Endodermal cell (in vitro differentiated cells): ENCODE measurements around the gene GALNT18. TPM values are rescaled to one million over a fixed set of nuclear protein-coding genes. Genes with fewer than 3 reads are reported as not detected.

Experiments used
- DNase-seq: peaks from one replicate; pipeline ENCODE4 v3.0.0-alpha.2; 2017
- H3K27ac ChIP-seq: 2 replicates; pipeline ENCODE4 v1.5.1; 2013; ENCODE audit warnings: mild to moderate bottlenecking, low read depth, low read length, moderate library complexity
- H3K27me3 ChIP-seq: 2 replicates; pipeline ENCODE4 v1.6.1; 2013; ENCODE audit warnings: mild to moderate bottlenecking, low read length, moderate library complexity; ENCODE audit not compliant: insufficient read depth, control insufficient read depth, poor library complexity, severe bottlenecking
- H3K36me3 ChIP-seq: 2 replicates; pipeline ENCODE4 v1.7.0; 2013; ENCODE audit warnings: mild to moderate bottlenecking, low read length, moderate library complexity; ENCODE audit not compliant: control insufficient read depth, insufficient read depth
- H3K4me1 ChIP-seq: one replicate; pipeline ENCODE4 v1.7.0; 2013; ENCODE audit warnings: low read length; ENCODE audit not compliant: control insufficient read depth, insufficient read depth
- H3K4me3 ChIP-seq: 2 replicates; pipeline ENCODE4 v1.5.1; 2013; ENCODE audit warnings: mild to moderate bottlenecking, low read length, moderate library complexity
- H3K9ac ChIP-seq: 2 replicates; pipeline ENCODE4 v1.6.1; 2013; ENCODE audit warnings: mild to moderate bottlenecking, low read length, moderate library complexity; ENCODE audit not compliant: poor library complexity, severe bottlenecking; ENCODE audit errors: extremely low read depth
- H3K9me3 ChIP-seq: 2 replicates; pipeline ENCODE4 v1.6.1; 2013; ENCODE audit warnings: mild to moderate bottlenecking, low read length, moderate library complexity; ENCODE audit not compliant: control insufficient read depth
- H3K27ac Mint-ChIP-seq: 2 replicates; pipeline ENCODE4 v1.8.0; 2020; ENCODE audit warnings: mixed read lengths
- H3K27me3 Mint-ChIP-seq: 2 replicates; pipeline ENCODE4 v1.8.0; 2021; ENCODE audit warnings: mild to moderate bottlenecking, mixed read lengths; ENCODE audit not compliant: insufficient read depth
- H3K36me3 Mint-ChIP-seq: 2 replicates; pipeline ENCODE4 v1.8.0; 2020; ENCODE audit warnings: low read depth, mixed read lengths
- H3K4me1 Mint-ChIP-seq: 2 replicates; pipeline ENCODE4 v1.8.0; 2020; ENCODE audit warnings: mixed read lengths
- H3K4me3 Mint-ChIP-seq: 2 replicates; pipeline ENCODE4 v1.8.0; 2020; ENCODE audit warnings: mild to moderate bottlenecking, moderate library complexity, mixed read lengths
- H3K9me3 Mint-ChIP-seq: 2 replicates; pipeline ENCODE4 v1.8.0; 2020; ENCODE audit warnings: mild to moderate bottlenecking, mixed read lengths
- CTCF ChIP-seq: fragments of 200-600 bp; sonication (generic); conservative IDR thresholded peaks from 2 replicates; pipeline ENCODE4 v1.5.0; 2021; ENCODE audit warnings: antibody characterized with exemption, mild to moderate bottlenecking
- WGBS, 2 experiments: methylation state at CpG; one replicate each; pipeline versions ENCODE4 v1.1.5 to v1.1.7; 2013; ENCODE audit warnings: missing lambda C conversion rate in 2 of 2, mixed read lengths in 1 of 2; ENCODE audit not compliant: insufficient coverage in 1 of 2, insufficient read length in 1 of 2; 5-methylcytosine and 5-hydroxymethylcytosine counted together
- total RNA-seq, 2 donors: library from RNA; stranded (reverse); fragmentation: NEBNext Ultra II Directional in 1 of 2; extraction: Animal tissue kit (Norgen Biotek cat#: 25700) in 1 of 2; gene quantifications; 2 replicates in 1 of 2; 3 replicates in 1 of 2; pipeline ENCODE4 v1.2.1, GENCODE V29; 2021

Gene GALNT18
- total RNA-seq, 2 donors from 2014 or later: 5.1 to 9.9 TPM

- Mint-ChIP-seq H3K27me3 (peaks cover 4% of the 10 kb centered on the region), H3K36me3 (no peaks in the 10 kb centered on the region), H3K27ac (no peak overlapping the region), H3K4me1 (peaks cover 34% of the 10 kb centered on the region), H3K9me3 (no peaks in the 10 kb centered on the region), H3K4me3 (no peak overlapping the region)
- DNase-seq: peak; percentile 23
- Histone ChIP-seq H3K9ac (no peak overlapping the region), H3K9me3 (no peaks in the 10 kb centered on the region), H3K27ac (no peak overlapping the region), H3K27me3 (no peaks in the 10 kb centered on the region), H3K36me3 (no peaks in the 10 kb centered on the region), H3K4me3 (no peak overlapping the region), H3K4me1 (peaks cover 6% of the 10 kb centered on the region)
- TF ChIP-seq CTCF: no peak
- 91 to 93% methylated on average over 2 to 7 of the region's 7 CpGs for WGBS, 2 experiments
Observed at GRCh38 chr11:11586465-11586864, 35.3 kb downstream of the GALNT18 start.

- Histone ChIP-seq H3K27me3 (no peaks in the 10 kb centered on the region), H3K9ac (no peak overlapping the region), H3K4me1 (peaks cover 5% of the 10 kb centered on the region), H3K36me3 (no peaks in the 10 kb centered on the region), H3K4me3 (no peak overlapping the region), H3K27ac (no peak overlapping the region), H3K9me3 (no peaks in the 10 kb centered on the region)
- no peak for DNase-seq
- Mint-ChIP-seq H3K4me3 (no peak overlapping the region), H3K9me3 (no peaks in the 10 kb centered on the region), H3K4me1 (peaks cover 27% of the 10 kb centered on the region), H3K27ac (no peak overlapping the region), H3K27me3 (peaks cover 5% of the 10 kb centered on the region), H3K36me3 (no peaks in the 10 kb centered on the region)
- no peak for TF ChIP-seq CTCF
- no CpG with 5 or more reads among the region's 1 CpG for WGBS, 2 experiments
Observed at GRCh38 chr11:11584937-11585336, 36.9 kb downstream of the GALNT18 start.

GRCh38 chr11:11584530-11584810 is 37.3 kb downstream of the GALNT18 start:
- no peak overlapping the region for H3K27ac Mint-ChIP-seq
- H3K4me3 Mint-ChIP-seq: no peak overlapping the region
- WGBS, 2 experiments: 87 to 97% methylated on average over 4 to 5 of the region's 5 CpGs
- H3K27ac ChIP-seq: no peak overlapping the region
- no peak overlapping the region for H3K4me3 ChIP-seq
- no peaks in the 10 kb centered on the region for H3K9me3 ChIP-seq
- no peak for TF ChIP-seq CTCF
- H3K36me3 ChIP-seq: no peaks in the 10 kb centered on the region
- peaks cover 22% of the 10 kb centered on the region for H3K4me1 Mint-ChIP-seq
- H3K4me1 ChIP-seq: peaks cover 5% of the 10 kb centered on the region
- H3K9ac ChIP-seq: no peak overlapping the region
- DNase-seq: no peak
- H3K27me3 ChIP-seq: no peaks in the 10 kb centered on the region
- H3K36me3 Mint-ChIP-seq: no peaks in the 10 kb centered on the region
- peaks cover 5% of the 10 kb centered on the region for H3K27me3 Mint-ChIP-seq
- no peaks in the 10 kb centered on the region for H3K9me3 Mint-ChIP-seq
